Effector memory CD4-positive, alpha-beta T cell (primary cell): Measurements from ENCODE around the gene CFI.
"Not testable (repeated sequence)": the region's sequence is repeated elsewhere in the genome, so short reads cannot be mapped to it uniquely, and the experiment has no call there.

Experiments
- DNase-seq, 3 donors: peaks; one replicate each; pipeline ENCODE4 v3.0.0-alpha.2; 2020
- H3K27ac ChIP-seq: 2 replicates; pipeline ENCODE4 v1.7.0; 2013; ENCODE audit warnings: mild to moderate bottlenecking, low read length, moderate library complexity; ENCODE audit not compliant: insufficient read depth, poor library complexity, severe bottlenecking
- H3K27me3 ChIP-seq: replicated peaks from 2 replicates; pipeline ENCODE4 v1.7.0; 2013; ENCODE audit warnings: mild to moderate bottlenecking, low read length; ENCODE audit not compliant: insufficient read depth, control insufficient read depth, poor library complexity, severe bottlenecking
- H3K36me3 ChIP-seq: 2 replicates; pipeline ENCODE4 v1.7.0; 2013; ENCODE audit warnings: mild to moderate bottlenecking, low read length, moderate library complexity; ENCODE audit not compliant: control insufficient read depth, insufficient read depth
- H3K4me1 ChIP-seq: 2 replicates; pipeline ENCODE4 v1.7.0; 2013; ENCODE audit warnings: low read length, mild to moderate bottlenecking; ENCODE audit not compliant: control insufficient read depth, insufficient read depth, poor library complexity, severe bottlenecking
- H3K4me3 ChIP-seq: 2 replicates; pipeline ENCODE4 v1.7.0; 2013; ENCODE audit warnings: low read length, low read depth, mild to moderate bottlenecking; ENCODE audit not compliant: insufficient read depth, poor library complexity, severe bottlenecking
- H3K9me3 ChIP-seq: 2 replicates; pipeline ENCODE4 v1.7.0; 2013; ENCODE audit warnings: mild to moderate bottlenecking, low read length, moderate library complexity; ENCODE audit not compliant: control insufficient read depth

Gene CFI

DNA sequence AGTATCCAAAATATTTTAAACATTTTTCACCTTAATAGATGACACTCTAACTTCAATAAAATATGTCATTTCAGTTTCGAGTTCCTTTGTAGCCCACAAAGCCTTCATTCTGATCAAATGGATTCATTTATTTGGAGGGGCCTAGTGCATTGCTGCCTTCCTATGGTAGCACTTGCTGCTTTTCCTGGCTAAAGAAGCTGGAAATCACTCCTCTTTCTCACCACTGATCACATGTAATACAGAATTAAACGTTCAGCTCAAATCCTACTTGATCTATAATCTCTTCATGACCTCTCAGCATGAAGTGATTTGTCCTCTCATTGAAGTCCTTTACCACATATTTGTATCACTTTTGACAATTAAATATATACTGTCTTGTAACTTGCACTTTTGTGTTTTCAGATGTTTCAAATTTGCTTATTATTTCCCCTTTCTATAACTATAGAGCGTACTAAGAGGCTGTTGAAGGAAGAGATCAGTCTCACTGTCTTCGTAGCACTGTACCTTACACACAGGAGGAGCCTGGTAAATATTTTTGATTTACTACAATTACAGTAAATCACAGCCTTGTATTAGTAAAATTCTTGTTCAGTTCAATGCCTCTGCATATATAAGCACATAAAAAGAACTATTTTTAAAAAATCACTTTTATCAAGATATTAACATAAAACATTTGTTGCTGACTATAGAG lies 555 bp downstream of the CFI start:
- Histone ChIP-seq H3K36me3 (no peaks in the 10 kb centered on the region), H3K4me3 (no peak overlapping the region), H3K27ac (no peak overlapping the region), H3K9me3 (no peaks in the 10 kb centered on the region), H3K27me3 (no peaks in the 10 kb centered on the region), H3K4me1 (no peaks in the 10 kb centered on the region)
- no peak for DNase-seq

DNA sequence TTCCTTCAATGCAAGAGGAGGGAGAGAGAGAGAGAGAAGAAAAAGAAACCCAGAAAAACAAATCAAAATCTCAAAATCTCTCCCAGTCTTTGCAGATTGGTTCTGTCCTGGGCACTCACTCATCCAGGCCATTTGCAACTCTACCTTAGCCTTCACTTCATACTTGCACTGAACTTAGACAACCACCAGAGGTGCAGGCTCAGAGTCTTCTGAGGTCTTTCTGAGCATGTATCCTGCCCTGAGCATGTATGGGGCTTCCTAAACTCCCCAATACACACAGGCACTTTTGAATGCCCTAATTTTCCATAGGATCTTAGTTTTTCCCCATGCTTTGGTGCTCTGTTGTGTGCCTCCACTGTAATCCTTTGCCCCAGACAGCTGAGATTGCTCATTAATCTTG lies 2.9 kb downstream of the CFI start:
- Histone ChIP-seq H3K36me3 (no peaks in the 10 kb centered on the region), H3K4me3 (no peak overlapping the region), H3K9me3 (peaks cover 4% of the 10 kb centered on the region), H3K27me3 (no peaks in the 10 kb centered on the region), H3K27ac (no peak overlapping the region), H3K4me1 (no peaks in the 10 kb centered on the region)
- DNase-seq: no peak

DNA sequence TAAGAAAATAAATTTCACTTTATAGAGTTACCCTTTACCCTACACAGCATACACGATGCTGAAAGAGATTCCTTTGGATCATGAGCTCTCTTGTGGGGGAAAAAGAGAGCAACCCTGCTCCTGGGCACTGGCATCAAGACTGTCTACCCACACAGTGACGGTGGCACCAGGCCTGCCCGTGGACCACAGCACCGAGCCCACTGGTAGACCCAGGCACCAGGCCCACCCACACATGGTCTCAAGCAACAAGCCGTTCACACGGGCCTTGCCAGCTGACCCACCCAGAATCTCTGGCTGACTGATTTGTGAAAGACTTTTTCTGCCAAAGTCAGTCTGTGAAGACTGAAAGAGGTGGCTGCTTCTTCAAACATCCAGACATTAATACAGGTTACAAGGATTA lies 6.7 kb downstream of the CFI start:
- H3K4me3 ChIP-seq: no peak overlapping the region
- H3K27ac ChIP-seq: no peak overlapping the region
- peaks cover 4% of the 10 kb centered on the region for H3K9me3 ChIP-seq
- no peaks in the 10 kb centered on the region for H3K4me1 ChIP-seq
- no peak for DNase-seq
- H3K36me3 ChIP-seq: no peaks in the 10 kb centered on the region
- no peaks in the 10 kb centered on the region for H3K27me3 ChIP-seq

DNA sequence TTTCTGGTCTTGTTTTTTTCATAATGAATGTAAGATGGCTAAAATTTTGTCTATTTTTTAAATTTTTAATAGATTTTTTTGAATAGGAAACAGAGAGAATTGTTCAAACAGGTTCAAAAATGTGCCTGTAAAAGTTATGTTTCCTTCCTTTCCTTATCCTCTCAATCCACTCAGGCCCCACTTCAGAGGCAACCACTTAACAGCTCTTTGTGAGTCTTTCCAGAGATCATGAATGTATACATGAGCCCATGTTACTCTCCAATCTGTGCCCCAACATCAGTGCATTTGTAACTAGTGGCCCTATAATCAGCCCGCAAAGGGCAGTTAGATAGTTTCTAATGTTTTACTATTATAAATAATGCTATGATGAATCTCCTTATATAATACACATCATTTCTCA lies 14.0 kb downstream of the CFI start:
- Histone ChIP-seq H3K27ac (no peak overlapping the region), H3K27me3 (no peaks in the 10 kb centered on the region), H3K9me3 (no peaks in the 10 kb centered on the region), H3K4me1 (no peaks in the 10 kb centered on the region), H3K4me3 (no peak overlapping the region), H3K36me3 (no peaks in the 10 kb centered on the region)
- DNase-seq: no peak

DNA sequence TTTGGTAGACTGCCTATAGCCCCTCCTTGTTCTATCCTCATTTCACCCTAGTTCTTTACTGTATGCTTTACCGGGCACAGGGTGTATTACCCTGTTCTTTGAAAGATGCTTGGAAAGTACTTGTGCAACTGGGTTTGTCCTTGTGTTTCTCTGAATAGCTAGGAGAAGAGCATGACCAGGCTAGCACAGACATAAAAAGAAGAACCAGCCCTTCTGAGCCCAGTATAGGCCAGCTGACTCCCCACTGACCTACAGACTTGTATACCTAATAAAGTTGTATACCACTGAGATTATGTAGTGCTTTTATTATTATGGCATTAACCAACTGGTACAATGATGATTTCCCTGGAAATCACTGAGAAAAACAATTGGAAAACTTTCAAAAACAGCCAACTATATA lies 15.0 kb downstream of the CFI start:
- H3K27me3 ChIP-seq: no peaks in the 10 kb centered on the region
- no peak overlapping the region for H3K4me3 ChIP-seq
- no peaks in the 10 kb centered on the region for H3K4me1 ChIP-seq
- no peaks in the 10 kb centered on the region for H3K9me3 ChIP-seq
- no peak overlapping the region for H3K27ac ChIP-seq
- no peak for DNase-seq
- no peaks in the 10 kb centered on the region for H3K36me3 ChIP-seq

DNA sequence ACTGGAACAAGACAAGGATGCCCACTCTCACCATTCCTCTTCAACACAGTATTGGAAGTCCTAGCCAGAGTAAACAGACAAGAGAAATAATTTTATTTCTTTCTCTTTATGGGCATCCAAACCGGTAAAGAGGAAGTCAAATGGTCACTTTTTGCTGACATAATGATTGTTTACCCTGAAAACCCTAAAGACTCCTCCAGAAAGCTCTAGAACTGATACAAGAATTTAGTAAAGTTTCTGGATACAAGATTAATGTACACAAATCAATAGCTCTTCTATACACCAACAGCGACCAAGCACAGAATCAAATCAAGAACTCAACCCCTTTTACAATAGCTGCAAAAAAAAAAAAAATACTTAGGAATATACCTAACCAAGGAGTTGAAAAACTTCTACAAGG lies 19.7 kb downstream of the CFI start:
- H3K4me1 ChIP-seq, H3K36me3 ChIP-seq, DNase-seq, H3K4me3 ChIP-seq, H3K27ac ChIP-seq, H3K27me3 ChIP-seq, H3K9me3 ChIP-seq: not testable (repeated sequence)

GRCh38 chr4:109764789-109765402 lies 36.9 kb downstream of the CFI start:
- H3K36me3 ChIP-seq: no peaks in the 10 kb centered on the region
- no peak for DNase-seq
- no peaks in the 10 kb centered on the region for H3K9me3 ChIP-seq
- no peaks in the 10 kb centered on the region for H3K4me1 ChIP-seq
- no peaks in the 10 kb centered on the region for H3K27me3 ChIP-seq
- H3K27ac ChIP-seq: no peak overlapping the region
- no peak overlapping the region for H3K4me3 ChIP-seq

DNA sequence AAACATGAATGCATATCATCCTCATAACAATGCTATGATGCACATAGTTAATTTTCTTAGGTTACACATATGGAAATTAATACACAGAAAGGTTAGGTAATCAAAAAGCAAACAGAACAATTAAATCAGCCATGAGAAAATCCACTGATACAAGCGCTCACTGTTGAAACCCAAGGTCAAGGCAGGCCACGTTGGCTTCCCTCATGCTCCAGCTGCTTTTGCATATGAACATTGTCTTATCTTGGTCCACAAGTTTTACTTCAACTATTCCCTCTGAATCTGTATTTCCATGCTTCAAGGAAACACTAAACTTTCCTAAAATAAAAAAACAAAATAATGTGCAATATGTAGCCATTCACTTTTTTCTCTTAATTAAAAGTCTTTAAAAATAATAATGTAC lies 37.4 kb downstream of the CFI start:
- no peaks in the 10 kb centered on the region for H3K4me1 ChIP-seq
- no peaks in the 10 kb centered on the region for H3K9me3 ChIP-seq
- DNase-seq: no peak
- H3K4me3 ChIP-seq: no peak overlapping the region
- no peaks in the 10 kb centered on the region for H3K36me3 ChIP-seq
- H3K27ac ChIP-seq: no peak overlapping the region
- no peaks in the 10 kb centered on the region for H3K27me3 ChIP-seq

- no peak for DNase-seq
- Histone ChIP-seq H3K4me1 (no peaks in the 10 kb centered on the region), H3K36me3 (no peaks in the 10 kb centered on the region), H3K27ac (no peak overlapping the region), H3K4me3 (no peak overlapping the region), H3K9me3 (no peaks in the 10 kb centered on the region), H3K27me3 (no peaks in the 10 kb centered on the region)
Observed at GRCh38 chr4:109760682-109761081, 41.1 kb downstream of the CFI start.

- H3K27me3 ChIP-seq: no peaks in the 10 kb centered on the region
- no peak for DNase-seq
- no peaks in the 10 kb centered on the region for H3K36me3 ChIP-seq
- no peaks in the 10 kb centered on the region for H3K4me1 ChIP-seq
- no peak overlapping the region for H3K4me3 ChIP-seq
- H3K9me3 ChIP-seq: no peaks in the 10 kb centered on the region
- no peak overlapping the region for H3K27ac ChIP-seq
Observed at GRCh38 chr4:109755656-109756055, 46.1 kb downstream of the CFI start.
